Ramos (cell line): ENCODE measurements around the gene UGT1A5.

Source experiments
- in situ Hi-C: fragments of 300-500 bp; cut with MboI; formaldehyde crosslinking; loops from one replicate; pipeline ENCODE4 v1.14.3; 2022; ENCODE audit warnings: low sequenced_read_pairs; ENCODE audit not compliant: unreplicated experiment

Gene UGT1A5

GRCh38 chr2:233712611-233713261 is at the start of gene UGT1A5:
Gene UGT1A5, plus strand, starts transcription at chr2:233712907. Its CDS starts 85 bp downstream, at chr2:233712992.
- in situ Hi-C loops, result no loop called here

- in situ Hi-C loops, result no loop called here
Observed at GRCh38 chr2:233663911-233664310, 48.8 kb upstream of the UGT1A5 start.

- in situ Hi-C loops, result no loop called here
Observed at GRCh38 chr2:233668605-233669260, 44.0 kb upstream of the UGT1A5 start.

GRCh38 chr2:233671290-233672161 is 41.2 kb upstream of the UGT1A5 start, which contains the start of gene UGT1A9:
Gene UGT1A9, plus strand, starts transcription at chr2:233671898. Its CDS starts 37 bp downstream, at chr2:233671935.
- in situ Hi-C loops, result no loop called here

- in situ Hi-C loops, result no loop called here
Observed at GRCh38 chr2:233672886-233673285, 39.8 kb upstream of the UGT1A5 start.

- in situ Hi-C loops, result no loop called here
Observed at GRCh38 chr2:233673896-233674295, 38.8 kb upstream of the UGT1A5 start.

GRCh38 chr2:233674314-233674713 is 38.4 kb upstream of the UGT1A5 start:
- in situ Hi-C loops, result no loop called here

GRCh38 chr2:233674995-233675394 is 37.7 kb upstream of the UGT1A5 start:
- in situ Hi-C loops, result no loop called here

- in situ Hi-C loops, result no loop called here
Observed at GRCh38 chr2:233676046-233676445, 36.7 kb upstream of the UGT1A5 start.

GRCh38 chr2:233679196-233679595 is 33.5 kb upstream of the UGT1A5 start:
- in situ Hi-C loops, result no loop called here

GRCh38 chr2:233680361-233681045 is 32.2 kb upstream of the UGT1A5 start:
- in situ Hi-C loops, result no loop called here

GRCh38 chr2:233681521-233682099 is 31.1 kb upstream of the UGT1A5 start, which contains the start of gene UGT1A7:
Gene UGT1A7, plus strand, starts transcription at chr2:233681901. Its CDS starts 37 bp downstream, at chr2:233681938.
- in situ Hi-C loops, result no loop called here

GRCh38 chr2:233684640-233685039 is 28.1 kb upstream of the UGT1A5 start:
- in situ Hi-C loops, result no loop called here

- in situ Hi-C loops, result no loop called here
Observed at GRCh38 chr2:233686928-233687327, 25.8 kb upstream of the UGT1A5 start.

GRCh38 chr2:233688341-233688740 is 24.4 kb upstream of the UGT1A5 start:
- in situ Hi-C loops, result no loop called here

GRCh38 chr2:233689031-233689430 is 23.7 kb upstream of the UGT1A5 start:
- in situ Hi-C loops, result no loop called here

GRCh38 chr2:233689501-233689900 is 23.2 kb upstream of the UGT1A5 start:
- in situ Hi-C loops, result no loop called here

- in situ Hi-C loops, result no loop called here
Observed at GRCh38 chr2:233690444-233690843, 22.3 kb upstream of the UGT1A5 start.

- in situ Hi-C loops, result no loop called here
Observed at GRCh38 chr2:233691443-233692433, 21.0 kb upstream of the UGT1A5 start.
